Femur (tissue), 1 donor: Measurements from ENCODE around the gene MAFG.
"Not testable (repeated sequence)": the region's sequence is repeated elsewhere in the genome, so short reads cannot be mapped to it uniquely, and the experiment has no call there.

ENCODE experiments used
- DNase-seq: peaks from one replicate; pipeline ENCODE4 v3.0.0-alpha.2; 2017

Gene MAFG

GRCh38 chr17:81957691-81958432 is 30.3 kb upstream of the MAFG start:
- no peak for DNase-seq

- DNase-seq, result no peak
Measured at GRCh38 chr17:81956607-81957589, 29.4 kb upstream of the MAFG start.

GRCh38 chr17:81955756-81956544 is 28.4 kb upstream of the MAFG start:
- DNase-seq, result no peak

GRCh38 chr17:81955058-81955681 is 27.6 kb upstream of the MAFG start:
- DNase-seq, result no peak

- DNase-seq, result no peak
Measured at GRCh38 chr17:81954131-81955057, 26.9 kb upstream of the MAFG start.

- not testable (repeated sequence) for DNase-seq
Measured at GRCh38 chr17:81953443-81953842, 25.9 kb upstream of the MAFG start.

GRCh38 chr17:81952792-81953228 is 25.3 kb upstream of the MAFG start:
- DNase-seq, result no peak

- no peak for DNase-seq
Measured at GRCh38 chr17:81951785-81952684, 24.5 kb upstream of the MAFG start.

- no peak for DNase-seq
Measured at GRCh38 chr17:81950501-81950900, 23.0 kb upstream of the MAFG start.

GRCh38 chr17:81948635-81949378 is 21.3 kb upstream of the MAFG start:
- no peak for DNase-seq

GRCh38 chr17:81947189-81947588 is 19.7 kb upstream of the MAFG start, which contains the start of gene MYADML2:
TSS of gene MYADML2 (minus strand) at chr17:81947233. CDS start at chr17:81941741, 5,492 bp downstream.
- no peak for DNase-seq

GRCh38 chr17:81944858-81945257 is 17.3 kb upstream of the MAFG start:
- DNase-seq, result no peak

- DNase-seq, result no peak
Measured at GRCh38 chr17:81942167-81942553, 14.6 kb upstream of the MAFG start.

GRCh38 chr17:81941484-81942166 is 14.1 kb upstream of the MAFG start:
- DNase-seq, result peak; percentile 79

- peak; percentile 20 for DNase-seq
Measured at GRCh38 chr17:81940538-81941483, 13.3 kb upstream of the MAFG start.

- peak; percentile 51 for DNase-seq
Measured at GRCh38 chr17:81939881-81940385, 12.4 kb upstream of the MAFG start.

GRCh38 chr17:81939218-81939617 is 11.7 kb upstream of the MAFG start:
- DNase-seq, result no peak
